ENCODE measurements around the gene LETM1.

The LETM1 gene

GRCh38 chr4:1775731-1776500 lies 80.0 kb downstream of the LETM1 start:
- no peaks in the 10 kb centered on the region for H3K27me3 ChIP-seq (replicated peaks in 2 of 5; ENCODE audit: control insufficient read depth in 4 of 5, insufficient read depth in 5 of 5, low read length in 4 of 5)
- POLR2A ChIA-PET, result no interaction called here
- H3K4me3 ChIP-seq (ENCODE audit: control insufficient read depth in 1 of 7, extremely low read depth in 1 of 7, insufficient read depth in 4 of 7, low read depth in 2 of 7, low read length in 6 of 7), result no peak overlapping the region
- peaks cover 0 to 40% (median 34%) of the 10 kb centered on the region in 4 experiments for H3K4me1 ChIP-seq (ENCODE audit: control extremely low read depth in 1 of 4, control insufficient read depth in 4 of 4, insufficient read depth in 4 of 4, low read length in 3 of 4)
- no peak overlapping the region for H3K27ac ChIP-seq (ENCODE audit: insufficient read depth in 1 of 2, low read depth in 1 of 2, low read length in 2 of 2, poor library complexity in 1 of 2, severe bottlenecking in 2 of 2)
- 64% methylated on average over 22 of the region's 23 CpGs for WGBS (ENCODE audit: insufficient coverage)
- no peaks in the 10 kb centered on the region for H3K36me3 ChIP-seq (ENCODE audit: control insufficient read depth in 4 of 4, insufficient read depth in 4 of 4, low read length in 3 of 4)
- CTCF ChIA-PET, result interaction anchor here (0.6 kb wide), 1 partner anchor 42 kb away, joined by 3 read pairs; no protein-coding TSS in a partner anchor
- DNase-seq, result peak in 2 of 3 donors; percentile 78 to 82
- no peaks in the 10 kb centered on the region for H3K9me3 ChIP-seq (ENCODE audit: control extremely low read depth in 1 of 5, control insufficient read depth in 4 of 5, insufficient read depth in 2 of 5, low read depth in 1 of 5, low read length in 4 of 5)

DNA sequence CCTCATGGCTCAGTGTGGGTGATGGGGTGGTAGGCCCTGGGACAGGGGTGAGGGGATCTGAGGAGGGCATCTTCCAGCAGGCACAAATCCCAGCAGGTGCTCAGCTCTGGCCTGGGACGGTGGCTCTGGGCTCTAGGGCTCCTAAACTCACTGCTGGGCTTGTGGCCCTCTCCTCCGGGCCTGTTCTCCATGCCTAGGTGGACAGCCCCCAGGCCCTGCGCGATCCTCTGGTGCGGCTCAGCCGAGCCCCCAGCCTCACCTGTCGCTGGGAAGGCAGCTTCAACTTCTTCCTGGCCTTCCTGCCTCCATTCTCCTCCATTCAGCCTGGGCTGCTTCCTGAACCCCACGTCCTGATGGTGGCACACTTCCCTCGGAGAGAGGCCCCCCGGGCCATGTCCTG lies 82.2 kb downstream of the LETM1 start:
- 80% methylated on average over 5 of the region's 10 CpGs for WGBS (ENCODE audit: insufficient coverage)
- H3K27me3 ChIP-seq (replicated peaks in 2 of 5; ENCODE audit: control insufficient read depth in 4 of 5, insufficient read depth in 5 of 5, low read length in 4 of 5), result no peaks in the 10 kb centered on the region
- no peak overlapping the region for H3K27ac ChIP-seq (ENCODE audit: insufficient read depth in 1 of 2, low read depth in 1 of 2, low read length in 2 of 2, poor library complexity in 1 of 2, severe bottlenecking in 2 of 2)
- H3K4me3 ChIP-seq (ENCODE audit: control insufficient read depth in 1 of 7, extremely low read depth in 1 of 7, insufficient read depth in 4 of 7, low read depth in 2 of 7, low read length in 6 of 7), result no peak overlapping the region
- CTCF ChIA-PET, result interaction anchor here (1.7 to 3.6 kb wide), 4 partner anchors 19 to 36 kb away, joined by 4 to 16 read pairs (median 10); partner anchors contain the start of gene FGFR3
- H3K36me3 ChIP-seq (ENCODE audit: control insufficient read depth in 4 of 4, insufficient read depth in 4 of 4, low read length in 3 of 4), result no peaks in the 10 kb centered on the region
- H3K4me1 ChIP-seq (ENCODE audit: control extremely low read depth in 1 of 4, control insufficient read depth in 4 of 4, insufficient read depth in 4 of 4, low read length in 3 of 4), result peaks cover 0 to 61% (median 54%) of the 10 kb centered on the region in 4 experiments
- no peaks in the 10 kb centered on the region for H3K9me3 ChIP-seq (ENCODE audit: control extremely low read depth in 1 of 5, control insufficient read depth in 4 of 5, insufficient read depth in 2 of 5, low read depth in 1 of 5, low read length in 4 of 5)
- DNase-seq, result no peak
- POLR2A ChIA-PET, result no interaction called here

- DNase-seq, result peak in 1 of 3 donors; percentile 50
- CTCF ChIA-PET, result interaction anchor here (1.7 to 3.6 kb wide), 5 partner anchors 18 to 36 kb away, joined by 4 to 16 read pairs (median 9); partner anchors contain the start of gene FGFR3
- Histone ChIP-seq H3K27me3 (replicated peaks in 2 of 5; ENCODE audit: control insufficient read depth in 4 of 5, insufficient read depth in 5 of 5, low read length in 4 of 5) (peaks cover 0 to 6% (median 0%) of the 10 kb centered on the region in 5 experiments), H3K27ac (ENCODE audit: insufficient read depth in 1 of 2, low read depth in 1 of 2, low read length in 2 of 2, poor library complexity in 1 of 2, severe bottlenecking in 2 of 2) (no peak overlapping the region), H3K36me3 (ENCODE audit: control insufficient read depth in 4 of 4, insufficient read depth in 4 of 4, low read length in 3 of 4) (no peaks in the 10 kb centered on the region), H3K4me1 (ENCODE audit: control extremely low read depth in 1 of 4, control insufficient read depth in 4 of 4, insufficient read depth in 4 of 4, low read length in 3 of 4) (peaks cover 0 to 68% (median 61%) of the 10 kb centered on the region in 4 experiments), H3K9me3 (ENCODE audit: control extremely low read depth in 1 of 5, control insufficient read depth in 4 of 5, insufficient read depth in 2 of 5, low read depth in 1 of 5, low read length in 4 of 5) (no peaks in the 10 kb centered on the region), H3K4me3 (ENCODE audit: control insufficient read depth in 1 of 7, extremely low read depth in 1 of 7, insufficient read depth in 4 of 7, low read depth in 2 of 7, low read length in 6 of 7) (no peak overlapping the region)
- POLR2A ChIA-PET, result interaction anchor here (0.6 kb wide), 1 partner anchor 9 kb away, joined by 6 read pairs; no protein-coding TSS in a partner anchor
- 74% methylated on average over 24 of the region's 30 CpGs for WGBS (ENCODE audit: insufficient coverage)
These were observed 83.0 kb downstream of the LETM1 start for GRCh38 chr4:1772853-1773538.

GRCh38 chr4:1771555-1772305 lies 84.2 kb downstream of the LETM1 start:
- H3K4me1 ChIP-seq (ENCODE audit: control extremely low read depth in 1 of 4, control insufficient read depth in 4 of 4, insufficient read depth in 4 of 4, low read length in 3 of 4), result peaks cover 0 to 70% (median 65%) of the 10 kb centered on the region in 4 experiments
- peak overlapping the region in 3 of 7 experiments; percentile 25 to 26 (median 25) for H3K4me3 ChIP-seq (ENCODE audit: control insufficient read depth in 1 of 7, extremely low read depth in 1 of 7, insufficient read depth in 4 of 7, low read depth in 2 of 7, low read length in 6 of 7)
- no peaks in the 10 kb centered on the region for H3K9me3 ChIP-seq (ENCODE audit: control extremely low read depth in 1 of 5, control insufficient read depth in 4 of 5, insufficient read depth in 2 of 5, low read depth in 1 of 5, low read length in 4 of 5)
- H3K27me3 ChIP-seq (replicated peaks in 2 of 5; ENCODE audit: control insufficient read depth in 4 of 5, insufficient read depth in 5 of 5, low read length in 4 of 5), result peaks cover 0 to 9% (median 0%) of the 10 kb centered on the region in 5 experiments
- ChIA-PET CTCF (interaction anchor here (1.9 to 3.6 kb wide), 5 partner anchors 16 to 38 kb away, joined by 7 to 16 read pairs (median 9); partner anchors contain the start of gene FGFR3), POLR2A (interaction anchor here (0.6 kb wide), 1 partner anchor 22 kb away, joined by 3 read pairs; no protein-coding TSS in a partner anchor)
- 34% methylated on average over 10 of the region's 28 CpGs for WGBS (ENCODE audit: insufficient coverage)
- peak in 2 of 3 donors; percentile 81 to 86 for DNase-seq
- H3K36me3 ChIP-seq (ENCODE audit: control insufficient read depth in 4 of 4, insufficient read depth in 4 of 4, low read length in 3 of 4), result no peaks in the 10 kb centered on the region
- H3K27ac ChIP-seq (ENCODE audit: insufficient read depth in 1 of 2, low read depth in 1 of 2, low read length in 2 of 2, poor library complexity in 1 of 2, severe bottlenecking in 2 of 2), result no peak overlapping the region

- Histone ChIP-seq H3K4me3 (ENCODE audit: control insufficient read depth in 1 of 7, extremely low read depth in 1 of 7, insufficient read depth in 4 of 7, low read depth in 2 of 7, low read length in 6 of 7) (no peak overlapping the region), H3K27ac (ENCODE audit: insufficient read depth in 1 of 2, low read depth in 1 of 2, low read length in 2 of 2, poor library complexity in 1 of 2, severe bottlenecking in 2 of 2) (no peak overlapping the region), H3K27me3 (replicated peaks in 2 of 5; ENCODE audit: control insufficient read depth in 4 of 5, insufficient read depth in 5 of 5, low read length in 4 of 5) (peaks cover 0 to 12% (median 0%) of the 10 kb centered on the region in 5 experiments), H3K4me1 (ENCODE audit: control extremely low read depth in 1 of 4, control insufficient read depth in 4 of 4, insufficient read depth in 4 of 4, low read length in 3 of 4) (peaks cover 0 to 66% (median 62%) of the 10 kb centered on the region in 4 experiments), H3K36me3 (ENCODE audit: control insufficient read depth in 4 of 4, insufficient read depth in 4 of 4, low read length in 3 of 4) (no peaks in the 10 kb centered on the region), H3K9me3 (ENCODE audit: control extremely low read depth in 1 of 5, control insufficient read depth in 4 of 5, insufficient read depth in 2 of 5, low read depth in 1 of 5, low read length in 4 of 5) (no peaks in the 10 kb centered on the region)
- CTCF ChIA-PET, result interaction anchor here (0.6 to 3.3 kb wide), 5 partner anchors 15 to 139 kb away, joined by 3 to 13 read pairs (median 8); no protein-coding TSS in a partner anchor
- 91% methylated on average over 10 of the region's 11 CpGs for WGBS (ENCODE audit: insufficient coverage)
- DNase-seq, result no peak
- POLR2A ChIA-PET, result no interaction called here
These were observed 85.1 kb downstream of the LETM1 start for GRCh38 chr4:1770791-1771231.

DNA sequence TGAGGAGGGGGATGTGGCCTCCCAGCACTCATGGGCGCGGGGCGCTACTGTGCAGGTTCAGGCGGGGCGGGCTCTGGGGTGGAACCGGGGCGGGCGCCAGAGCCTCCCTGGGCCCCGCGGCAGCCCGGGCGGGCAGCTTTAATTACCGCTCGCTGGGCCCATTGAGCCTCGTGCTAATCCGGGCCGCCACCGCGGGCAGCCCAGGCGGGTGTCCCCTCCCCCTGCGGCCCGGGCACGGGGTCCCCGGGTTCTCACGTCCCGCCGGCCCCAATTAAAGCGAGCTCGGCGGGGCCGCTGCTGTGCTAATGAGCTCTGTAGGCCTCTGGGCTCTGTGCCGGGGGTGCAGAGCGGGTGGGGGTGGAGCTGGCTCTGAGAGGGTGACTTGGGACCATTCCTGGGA lies 85.7 kb downstream of the LETM1 start:
- WGBS (ENCODE audit: insufficient coverage), result 83% methylated on average over 21 of the region's 33 CpGs
- CTCF ChIA-PET, result interaction anchor here (0.6 to 3.1 kb wide), 5 partner anchors 14 to 140 kb away, joined by 3 to 9 read pairs (median 3); no protein-coding TSS in a partner anchor
- H3K27ac ChIP-seq (ENCODE audit: insufficient read depth in 1 of 2, low read depth in 1 of 2, low read length in 2 of 2, poor library complexity in 1 of 2, severe bottlenecking in 2 of 2), result no peak overlapping the region
- H3K27me3 ChIP-seq (replicated peaks in 2 of 5; ENCODE audit: control insufficient read depth in 4 of 5, insufficient read depth in 5 of 5, low read length in 4 of 5), result peaks cover 0 to 12% (median 0%) of the 10 kb centered on the region in 5 experiments
- no peak overlapping the region for H3K4me3 ChIP-seq (ENCODE audit: control insufficient read depth in 1 of 7, extremely low read depth in 1 of 7, insufficient read depth in 4 of 7, low read depth in 2 of 7, low read length in 6 of 7)
- H3K36me3 ChIP-seq (ENCODE audit: control insufficient read depth in 4 of 4, insufficient read depth in 4 of 4, low read length in 3 of 4), result no peaks in the 10 kb centered on the region
- DNase-seq, result peak in 2 of 3 donors; percentile 45 to 59
- H3K4me1 ChIP-seq (ENCODE audit: control extremely low read depth in 1 of 4, control insufficient read depth in 4 of 4, insufficient read depth in 4 of 4, low read length in 3 of 4), result peaks cover 0 to 62% (median 60%) of the 10 kb centered on the region in 4 experiments
- no peaks in the 10 kb centered on the region for H3K9me3 ChIP-seq (ENCODE audit: control extremely low read depth in 1 of 5, control insufficient read depth in 4 of 5, insufficient read depth in 2 of 5, low read depth in 1 of 5, low read length in 4 of 5)
- POLR2A ChIA-PET, result no interaction called here

Measured in common myeloid progenitor, CD34-positive (primary cell).